Lower lobe of right lung (tissue), 2 donors: ENCODE results near the gene HOTAIR. TPM values are rescaled to one million over a fixed set of nuclear protein-coding genes. Genes with fewer than 3 reads are reported as not detected.
A peak's percentile ranks its signal among the peaks of the same experiment; 100 is the strongest.

Experiments used
- ATAC-seq, 2 donors: fragments of 200-7000 bp; cut with Tn5 transposase; one replicate each; pipeline ENCODE4 v1.9.1; 2020 to 2022; ENCODE audit warnings: mild to moderate bottlenecking in 2 of 2, moderate library complexity in 2 of 2
- DNase-seq: peaks from one replicate; pipeline ENCODE4 v3.0.0-alpha.2; 2020
- H3K27ac ChIP-seq: fragments of 200-600 bp; one replicate; pipeline ENCODE4 v1.8.0; 2022
- H3K27me3 ChIP-seq: fragments of 200-600 bp; one replicate; pipeline ENCODE4 v1.8.0; 2022; ENCODE audit warnings: low read depth
- H3K36me3 ChIP-seq: fragments of 200-600 bp; one replicate; pipeline ENCODE4 v1.8.0; 2022; ENCODE audit warnings: mild to moderate bottlenecking
- H3K4me1 ChIP-seq: fragments of 200-600 bp; one replicate; pipeline ENCODE4 v1.8.0; 2022
- H3K4me3 ChIP-seq: fragments of 200-600 bp; one replicate; pipeline ENCODE4 v1.8.0; 2022; ENCODE audit warnings: mild to moderate bottlenecking
- H3K9me3 ChIP-seq: fragments of 200-600 bp; one replicate; pipeline ENCODE4 v1.8.0; 2022
- CTCF ChIP-seq: fragments of 200-600 bp; IDR thresholded peaks from one replicate; pipeline ENCODE4 v1.8.0; 2022; ENCODE audit warnings: antibody characterized with exemption, mild to moderate bottlenecking
- intact Hi-C: fragments of 100-400 bp; cut with DNase I; formaldehyde crosslinking; loops from one replicate; pipeline ENCODE4 v1.11.0; 2022
- total RNA-seq: library from RNA; stranded (reverse); fragmentation: NEBNext Ultra II Directional; extraction: Animal tissue kit (Norgen Biotek cat#: 25700); gene quantifications from one replicate; pipeline ENCODE4 v1.2.1, GENCODE V29; 2021
- donor health status: DM: no; HTN: yes; CAD: no; lungs with severe emphysema.

Gene HOTAIR
- total RNA-seq, 1 donor from 2014 or later, result not detected

GRCh38 chr12:53996240-53997203, 21.8 kb upstream of the HOTAIR start:
- DNase-seq (no peak), ATAC-seq (peak in 1 of 2 donors; percentile 3)
- no peak overlapping the region for H3K27ac ChIP-seq
- H3K36me3 ChIP-seq, result no peaks in the 10 kb centered on the region
- H3K9me3 ChIP-seq, result no peaks in the 10 kb centered on the region
- TF ChIP-seq CTCF, result no peak
- intact Hi-C loops, result no loop called here
- peaks cover 42% of the 10 kb centered on the region for H3K4me1 ChIP-seq
- H3K4me3 ChIP-seq, result peak overlapping the region; percentile 52
- peaks cover 100% of the 10 kb centered on the region for H3K27me3 ChIP-seq

- peaks cover 42% of the 10 kb centered on the region for H3K4me1 ChIP-seq
- no peak overlapping the region for H3K27ac ChIP-seq
- no peaks in the 10 kb centered on the region for H3K9me3 ChIP-seq
- H3K27me3 ChIP-seq, result peaks cover 100% of the 10 kb centered on the region
- peak overlapping the region; percentile 52 for H3K4me3 ChIP-seq
- DNase-seq (no peak), ATAC-seq (peak; percentile 56 to 71)
- intact Hi-C loops, result no loop called here
- no peaks in the 10 kb centered on the region for H3K36me3 ChIP-seq
- TF ChIP-seq CTCF, result no peak
These were observed 20.9 kb upstream of the HOTAIR start for GRCh38 chr12:53995378-53996239.

- no peak for ATAC-seq
- DNase-seq, result no peak
- Histone ChIP-seq H3K4me1 (peaks cover 37% of the 10 kb centered on the region), H3K36me3 (no peaks in the 10 kb centered on the region), H3K4me3 (peak overlapping the region; percentile 52), H3K9me3 (no peaks in the 10 kb centered on the region), H3K27ac (no peak overlapping the region), H3K27me3 (peaks cover 100% of the 10 kb centered on the region)
- TF ChIP-seq CTCF, result no peak
- intact Hi-C loops, result no loop called here
These were observed 20.2 kb upstream of the HOTAIR start for GRCh38 chr12:53995002-53995377.

GRCh38 chr12:53994264-53995001, 19.7 kb upstream of the HOTAIR start:
- Histone ChIP-seq H3K4me3 (peak overlapping the region; percentile 3), H3K36me3 (no peaks in the 10 kb centered on the region), H3K9me3 (no peaks in the 10 kb centered on the region), H3K27me3 (peaks cover 100% of the 10 kb centered on the region), H3K4me1 (peaks cover 33% of the 10 kb centered on the region), H3K27ac (no peak overlapping the region)
- ATAC-seq, result peak in 1 of 2 donors; percentile 24
- no peak for TF ChIP-seq CTCF
- intact Hi-C loops, result no loop called here
- DNase-seq, result no peak

- DNase-seq, result no peak
- Histone ChIP-seq H3K4me1 (peaks cover 38% of the 10 kb centered on the region), H3K36me3 (no peaks in the 10 kb centered on the region), H3K27ac (no peak overlapping the region), H3K27me3 (peaks cover 100% of the 10 kb centered on the region), H3K4me3 (no peak overlapping the region), H3K9me3 (no peaks in the 10 kb centered on the region)
- intact Hi-C loops, result no loop called here
- ATAC-seq, result no peak
- TF ChIP-seq CTCF, result no peak
These were observed 19.2 kb upstream of the HOTAIR start for GRCh38 chr12:53994009-53994263.
